Left kidney (tissue), 2 donors: Measurements from ENCODE around the gene KCNJ4. TPM values are rescaled to one million over a fixed set of nuclear protein-coding genes. Genes with fewer than 3 reads are reported as not detected.
"Not testable (repeated sequence)": the region's sequence is repeated elsewhere in the genome, so short reads cannot be mapped to it uniquely, and the experiment has no call there.

ENCODE experiments used
- DNase-seq: peaks from one replicate; pipeline ENCODE4 v3.0.0-alpha.2; 2013
- polyA plus RNA-seq: library from polyadenylated mRNA; unstranded; fragments of 120-200 nt; gene quantifications from one replicate; pipeline ENCODE4 v1.2.1, GENCODE V29; 2013; ENCODE audit not compliant: insufficient read length

The KCNJ4 gene
- polyA plus RNA-seq, 1 donor = 0.18 TPM

- no peak for DNase-seq
Observed at GRCh38 chr22:38413085-38414008, 41.7 kb downstream of the KCNJ4 start.

GRCh38 chr22:38412435-38413084 lies 42.4 kb downstream of the KCNJ4 start:
- DNase-seq = no peak

- no peak for DNase-seq
Observed at GRCh38 chr22:38411016-38411415, 44.0 kb downstream of the KCNJ4 start.

GRCh38 chr22:38409916-38410315 lies 45.1 kb downstream of the KCNJ4 start:
- not testable (repeated sequence) for DNase-seq

- DNase-seq = no peak
Observed at GRCh38 chr22:38406617-38407016, 48.4 kb downstream of the KCNJ4 start.

- DNase-seq = no peak
Observed at GRCh38 chr22:38404419-38404818, 50.6 kb downstream of the KCNJ4 start.

- no peak for DNase-seq
Observed at GRCh38 chr22:38403812-38404211, 51.2 kb downstream of the KCNJ4 start.

GRCh38 chr22:38402204-38402603 lies 52.8 kb downstream of the KCNJ4 start:
- DNase-seq = no peak

- DNase-seq = no peak
Observed at GRCh38 chr22:38401336-38402084, 53.5 kb downstream of the KCNJ4 start.

GRCh38 chr22:38400256-38400655 lies 54.7 kb downstream of the KCNJ4 start:
- DNase-seq = not testable (repeated sequence)

GRCh38 chr22:38398609-38399461 lies 56.2 kb downstream of the KCNJ4 start:
- peak; percentile 80 for DNase-seq

- DNase-seq = not testable (repeated sequence)
Observed at GRCh38 chr22:38398181-38398608, 56.8 kb downstream of the KCNJ4 start.

GRCh38 chr22:38397189-38398085 lies 57.6 kb downstream of the KCNJ4 start:
- no peak for DNase-seq

GRCh38 chr22:38396440-38397069 lies 58.4 kb downstream of the KCNJ4 start:
- DNase-seq = not testable (repeated sequence)

- DNase-seq = not testable (repeated sequence)
Observed at GRCh38 chr22:38395944-38396343, 59.1 kb downstream of the KCNJ4 start.

- DNase-seq = not testable (repeated sequence)
Observed at GRCh38 chr22:38394929-38395624, 59.9 kb downstream of the KCNJ4 start.

GRCh38 chr22:38389428-38389818 lies 65.6 kb downstream of the KCNJ4 start:
- not testable (repeated sequence) for DNase-seq

GRCh38 chr22:38388506-38389427 lies 66.2 kb downstream of the KCNJ4 start:
- DNase-seq = not testable (repeated sequence)
